ENCODE results near the gene PPP1R36.
"Not testable (repeated sequence)": the region's sequence is repeated elsewhere in the genome, so short reads cannot be mapped to it uniquely, and the experiment has no call there.

Gene PPP1R36

GRCh38 chr14:64540208-64541202, 9.3 kb upstream of the PPP1R36 start, which contains the start of gene HSPA2:
HSPA2 (plus strand) TSS chr14:64540741; CDS start chr14:64540850, 109 bp downstream.
- no peak for FAIRE-seq
- TF ChIP-seq POLR2A (IDR thresholded peaks at IDR 0.05; ENCODE audit: low read depth, low read length) = no peak
- no peak for DNase-seq (ENCODE audit: insufficient read length, low spot score)

- FAIRE-seq (no peak), DNase-seq (ENCODE audit: insufficient read length, low spot score) (no peak)
Observed at GRCh38 chr14:64541261-64541971, 8.3 kb upstream of the PPP1R36 start.

GRCh38 chr14:64541972-64542835, 7.6 kb upstream of the PPP1R36 start:
- DNase-seq (ENCODE audit: insufficient read length, low spot score) (no peak), FAIRE-seq (no peak)
- no peak for TF ChIP-seq POLR2A (IDR thresholded peaks at IDR 0.05; ENCODE audit: low read depth, low read length)

More at GRCh38 chr14:64541261-64541971, 8.3 kb upstream of the PPP1R36 start:
- no peak for TF ChIP-seq POLR2A (IDR thresholded peaks at IDR 0.05; ENCODE audit: low read depth, low read length)

GRCh38 chr14:64542836-64543201, 6.9 kb upstream of the PPP1R36 start:
- DNase-seq (ENCODE audit: insufficient read length, low spot score) (no peak), FAIRE-seq (no peak)
- TF ChIP-seq POLR2A (IDR thresholded peaks at IDR 0.05; ENCODE audit: low read depth, low read length) = no peak

- FAIRE-seq (no peak), DNase-seq (ENCODE audit: insufficient read length, low spot score) (no peak)
- TF ChIP-seq POLR2A (IDR thresholded peaks at IDR 0.05; ENCODE audit: low read depth, low read length) = no peak
Observed at GRCh38 chr14:64544607-64545312, 5.0 kb upstream of the PPP1R36 start.

GRCh38 chr14:64549016-64549415, 745 bp upstream of the PPP1R36 start:
- TF ChIP-seq POLR2A (IDR thresholded peaks at IDR 0.05; ENCODE audit: low read depth, low read length) = no peak
- FAIRE-seq (no peak), DNase-seq (ENCODE audit: insufficient read length, low spot score) (no peak)

GRCh38 chr14:64550621-64551333, 1.0 kb downstream of the PPP1R36 start:
- FAIRE-seq = no peak
- DNase-seq (ENCODE audit: insufficient read length, low spot score) = no peak
- TF ChIP-seq POLR2A (IDR thresholded peaks at IDR 0.05; ENCODE audit: low read depth, low read length) = no peak

- FAIRE-seq (no peak), DNase-seq (ENCODE audit: insufficient read length, low spot score) (no peak)
Observed at GRCh38 chr14:64554556-64554955, 4.8 kb downstream of the PPP1R36 start.

GRCh38 chr14:64556526-64556925, 6.8 kb downstream of the PPP1R36 start:
- FAIRE-seq = no peak
- no peak for TF ChIP-seq POLR2A (IDR thresholded peaks at IDR 0.05; ENCODE audit: low read depth, low read length)
- DNase-seq (ENCODE audit: insufficient read length, low spot score) = no peak

More at GRCh38 chr14:64554556-64554955, 4.8 kb downstream of the PPP1R36 start:
- no peak for TF ChIP-seq POLR2A (IDR thresholded peaks at IDR 0.05; ENCODE audit: low read depth, low read length)

- not testable (repeated sequence) for FAIRE-seq; DNase-seq (ENCODE audit: insufficient read length, low spot score)
Observed at GRCh38 chr14:64558216-64558615, 8.5 kb downstream of the PPP1R36 start.

- no peak for FAIRE-seq
- TF ChIP-seq POLR2A (IDR thresholded peaks at IDR 0.05; ENCODE audit: low read depth, low read length) = no peak
- no peak for DNase-seq (ENCODE audit: insufficient read length, low spot score)
Observed at GRCh38 chr14:64561631-64562030, 11.9 kb downstream of the PPP1R36 start.

GRCh38 chr14:64562436-64562835, 12.7 kb downstream of the PPP1R36 start:
- no peak for DNase-seq (ENCODE audit: insufficient read length, low spot score)
- FAIRE-seq = no peak
- TF ChIP-seq POLR2A (IDR thresholded peaks at IDR 0.05; ENCODE audit: low read depth, low read length) = no peak
